Panc1 (cell line): ENCODE results near the gene CEP131. TPM values are rescaled to one million over a fixed set of nuclear protein-coding genes. Genes with fewer than 3 reads are reported as not detected.

Source experiments
- ATAC-seq: fragments of 200-7000 bp; cut with Tn5 transposase; 2 replicates; pipeline ENCODE4 v1.9.1; 2020; ENCODE audit warnings: mild to moderate bottlenecking, moderate library complexity
- BruUV-seq: library from RNA; stranded (reverse); fragments of 400-500 nt; replicated peaks from 2 replicates; lab custom pipeline; 2021; lab: Mats Ljungman, UMichigan
- CTCF ChIA-PET: fragments of 300-600 bp; sonication (Branson Sonifier 250); formaldehyde crosslinking; loops from one replicate; lab custom pipeline; 2022; ENCODE audit warnings: antibody characterized with exemption; lab: Charles Lee
- POLR2A ChIA-PET: fragments of 300-600 bp; sonication (Branson Sonifier 250); formaldehyde crosslinking; loops from one replicate; lab custom pipeline; 2022; ENCODE audit warnings: antibody characterized with exemption; lab: Charles Lee
- DNase-seq: peaks from one replicate; pipeline ENCODE4 v3.0.0-alpha.2; 2010; ENCODE audit warnings: low read depth, low spot score
- H3K27ac ChIP-seq: 2 replicates; pipeline ENCODE4 v1.5.1; 2011; ENCODE audit warnings: mild to moderate bottlenecking, low read length, inconsistent platforms
- H3K27me3 ChIP-seq: fragments of 200-500 bp; sonication (Bioruptor generic); 2 replicates; pipeline ENCODE4 v1.6.0; 2014; ENCODE audit warnings: low read length, inconsistent platforms; ENCODE audit not compliant: control insufficient read depth, insufficient read depth
- H3K36me3 ChIP-seq: fragments of 200-500 bp; sonication (Bioruptor generic); 2 replicates; pipeline ENCODE4 v1.5.1; 2014; ENCODE audit warnings: inconsistent platforms, mild to moderate bottlenecking, low read length, moderate library complexity; ENCODE audit not compliant: control insufficient read depth, insufficient read depth
- H3K4me1 ChIP-seq: 2 replicates; pipeline ENCODE4 v1.5.1; 2011; ENCODE audit warnings: inconsistent platforms, mild to moderate bottlenecking, low read length, moderate library complexity; ENCODE audit not compliant: control insufficient read depth, insufficient read depth
- H3K4me3 ChIP-seq, 2 experiments: 2 replicates each; pipeline ENCODE4 v1.5.1; 2011 to 2012; ENCODE audit warnings: low read depth in 2 of 2, low read length in 2 of 2, mild to moderate bottlenecking in 2 of 2, inconsistent platforms in 1 of 2, moderate library complexity in 1 of 2
- H3K9me3 ChIP-seq: fragments of 200-500 bp; sonication (Bioruptor generic); 2 replicates; pipeline ENCODE4 v1.5.1; 2014; ENCODE audit warnings: low read depth, mild to moderate bottlenecking, inconsistent platforms, low read length, moderate library complexity; ENCODE audit not compliant: control insufficient read depth, insufficient read depth
- CTCF ChIP-seq: fragments of 450-650 bp; IDR thresholded peaks from 2 replicates; pipeline ENCODE4 v1.5.1; 2017; ENCODE audit warnings: mild to moderate bottlenecking
- POLR2AphosphoS5 ChIP-seq: IDR thresholded peaks from 2 replicates; pipeline ENCODE4 v1.6.1; 2012; ENCODE audit warnings: mild to moderate bottlenecking, low read depth, low read length, moderate library complexity
- REST ChIP-seq, 2 experiments: IDR thresholded peaks; 2 replicates each; pipeline ENCODE4 v1.6.1; 2011 to 2012; ENCODE audit warnings: low read depth in 2 of 2, control low read depth in 1 of 2, low read length in 1 of 2, mild to moderate bottlenecking in 1 of 2, moderate library complexity in 1 of 2; ENCODE audit not compliant: insufficient read depth in 1 of 2
- SIN3A ChIP-seq: IDR thresholded peaks from 2 replicates; pipeline ENCODE4 v1.6.1; 2012; ENCODE audit warnings: low read depth, mild to moderate bottlenecking, low read length, moderate library complexity, borderline replicate concordance; ENCODE audit not compliant: insufficient read depth
- TCF7L2 ChIP-seq: IDR thresholded peaks from 2 replicates; pipeline ENCODE4 v1.6.1; 2011; ENCODE audit warnings: mild to moderate bottlenecking, low read depth, low read length, inconsistent platforms
- in situ Hi-C: cut with HindIII; loops from 2 replicates; pipeline ENCODE4 v1.10.0; 2016; ENCODE audit warnings: low sequenced_read_pairs, low pct_unique_long_range_greater_than_20kb
- intact Hi-C: fragments of 100-400 bp; cut with micrococcal nuclease; formaldehyde crosslinking; loops from one replicate; pipeline ENCODE4 v1.10.0; 2022; ENCODE audit not compliant: unreplicated experiment
- total RNA-seq: library from RNA; stranded (reverse); gene quantifications from one replicate; pipeline ENCODE4 v1.2.1, GENCODE V29; 2021; ENCODE audit not compliant: unreplicated experiment

Gene CEP131
- total RNA-seq, 1 experiment from 2014 or later = 26.0 TPM

GRCh38 chr17:81254955-81255717, 32.4 kb upstream of the CEP131 start:
- in situ Hi-C loops = no loop called here
- ChIA-PET POLR2A (no interaction called here), CTCF (interaction anchor here (0.6 to 1.0 kb wide), 3 partner anchors 13 to 230 kb away, joined by 3 read pairs; no protein-coding TSS in a partner anchor)
- H3K27me3 ChIP-seq = no peaks in the 10 kb centered on the region
- DNase-seq (no peak), ATAC-seq (peak; percentile 57)
- H3K4me1 ChIP-seq = peaks cover 3% of the 10 kb centered on the region
- TF ChIP-seq CTCF (peak; percentile 75; the same call in 1 of the 2 replicates), POLR2AphosphoS5 (no peak)
- no peak overlapping the region for H3K27ac ChIP-seq
- no peaks in the 10 kb centered on the region for H3K9me3 ChIP-seq
- no TSS peak for BruUV-seq
- no peak overlapping the region for H3K4me3 ChIP-seq
- intact Hi-C loops = loop anchor here (10.0 kb wide), 1 partner anchor 230 kb away; no protein-coding TSS in a partner anchor
- H3K36me3 ChIP-seq = peaks cover 3% of the 10 kb centered on the region; the same call in 1 of the 2 replicates

GRCh38 chr17:81253358-81254131, 30.8 kb upstream of the CEP131 start:
- no TSS peak for BruUV-seq
- H3K4me3 ChIP-seq = no peak overlapping the region
- H3K9me3 ChIP-seq = no peaks in the 10 kb centered on the region
- DNase-seq (peak; percentile 15), ATAC-seq (peak; percentile 50; the same call in 1 of the 2 replicates)
- POLR2A ChIA-PET = no interaction called here
- intact Hi-C loops = loop anchor here (10.0 kb wide), 1 partner anchor 231 kb away; no protein-coding TSS in a partner anchor
- peaks cover 3% of the 10 kb centered on the region; the same call in 1 of the 2 replicates for H3K36me3 ChIP-seq
- peak; percentile 89 for TF ChIP-seq CTCF
- no peak for TF ChIP-seq TCF7L2
- in situ Hi-C loops = no loop called here
- CTCF ChIA-PET = interaction anchor here (0.5 to 1.1 kb wide), 2 partner anchors 14 to 231 kb away, joined by 3 to 6 read pairs; no protein-coding TSS in a partner anchor
- H3K4me1 ChIP-seq = peaks cover 3% of the 10 kb centered on the region
- no peaks in the 10 kb centered on the region for H3K27me3 ChIP-seq
- no peak overlapping the region for H3K27ac ChIP-seq

GRCh38 chr17:81252987-81253329, 30.2 kb upstream of the CEP131 start:
- TF ChIP-seq POLR2AphosphoS5 (no peak), TCF7L2 (no peak), CTCF (no peak), REST (IDR thresholded peaks at IDR 0.05; ENCODE audit: insufficient read depth in 1 of 2, low read depth in 2 of 2, low read length in 1 of 2) (no peak), SIN3A (no peak)
- BruUV-seq = TSS peak; percentile 51
- no peak overlapping the region for H3K27ac ChIP-seq
- CTCF ChIA-PET = interaction anchor here (0.5 to 1.1 kb wide), 2 partner anchors 15 to 232 kb away, joined by 3 to 6 read pairs; no protein-coding TSS in a partner anchor
- H3K9me3 ChIP-seq = no peaks in the 10 kb centered on the region
- POLR2A ChIA-PET = no interaction called here
- peaks cover 3% of the 10 kb centered on the region; the same call in 1 of the 2 replicates for H3K36me3 ChIP-seq
- in situ Hi-C loops (no loop called here), intact Hi-C loops (loop anchor here (10.0 kb wide), 1 partner anchor 232 kb away; no protein-coding TSS in a partner anchor)
- peaks cover 3% of the 10 kb centered on the region for H3K4me1 ChIP-seq
- H3K4me3 ChIP-seq = no peak overlapping the region
- ATAC-seq = no peak
- H3K27me3 ChIP-seq = no peaks in the 10 kb centered on the region
- DNase-seq = no peak
